ENCODE measurements around the gene HDAC9. TPM values are rescaled to one million over a fixed set of nuclear protein-coding genes. Genes with fewer than 3 reads are reported as not detected.

Gene HDAC9
- total and polyA plus RNA-seq, 12 donors: 2.6 to 23.1 (median 7.5) TPM

GRCh38 chr7:18792871-18793595 is 297.5 kb downstream of the HDAC9 start:
- TF ChIP-seq CTCF (IDR thresholded peaks at IDR 0.05) (no peak), POLR2A (IDR thresholded peaks at IDR 0.05) (no peak)
- DNase-seq: no peak
- no peaks in the 10 kb centered on the region for H3K27me3 ChIP-seq
- intact Hi-C loops (cut with DNase I): no loop called here
- WGBS, 4 donors: 72 to 78% (median 75%) methylated on average over 13 of the region's 13 CpGs
- no peaks in the 10 kb centered on the region for H3K4me1 ChIP-seq (replicated peaks in 1 of 2)
- H3K9me3 ChIP-seq (replicated peaks in 1 of 3): no peaks in the 10 kb centered on the region
- no peak overlapping the region for H3K4me3 ChIP-seq
- no peaks in the 10 kb centered on the region for H3K36me3 ChIP-seq (replicated peaks in 1 of 2)
- H3K27ac ChIP-seq: no peak overlapping the region

GRCh38 chr7:18796216-18796615 is 300.7 kb downstream of the HDAC9 start:
- DNase-seq: no peak
- Histone ChIP-seq H3K4me1 (replicated peaks in 1 of 2) (no peaks in the 10 kb centered on the region), H3K9me3 (replicated peaks in 1 of 3) (no peaks in the 10 kb centered on the region), H3K27me3 (no peaks in the 10 kb centered on the region), H3K36me3 (replicated peaks in 1 of 2) (no peaks in the 10 kb centered on the region), H3K4me3 (no peak overlapping the region), H3K27ac (no peak overlapping the region)
- intact Hi-C loops (cut with DNase I): no loop called here
- TF ChIP-seq CTCF (IDR thresholded peaks at IDR 0.05) (no peak), POLR2A (IDR thresholded peaks at IDR 0.05) (no peak)

GRCh38 chr7:18798088-18798906 is 302.7 kb downstream of the HDAC9 start:
- TF ChIP-seq CTCF (IDR thresholded peaks at IDR 0.05) (no peak), POLR2A (IDR thresholded peaks at IDR 0.05) (no peak)
- 84 to 94% (median 88%) methylated on average over 3 of the region's 3 CpGs for WGBS, 4 donors
- no peaks in the 10 kb centered on the region for H3K4me1 ChIP-seq (replicated peaks in 1 of 2)
- H3K9me3 ChIP-seq (replicated peaks in 1 of 3): no peaks in the 10 kb centered on the region
- no peaks in the 10 kb centered on the region for H3K27me3 ChIP-seq
- H3K36me3 ChIP-seq (replicated peaks in 1 of 2): no peaks in the 10 kb centered on the region
- DNase-seq: no peak
- no peak overlapping the region for H3K27ac ChIP-seq
- H3K4me3 ChIP-seq: no peak overlapping the region
- intact Hi-C loops (cut with DNase I): no loop called here

- Histone ChIP-seq H3K27me3 (no peaks in the 10 kb centered on the region), H3K27ac (no peak overlapping the region), H3K36me3 (replicated peaks in 1 of 2) (no peaks in the 10 kb centered on the region), H3K4me1 (replicated peaks in 1 of 2) (no peaks in the 10 kb centered on the region), H3K9me3 (replicated peaks in 1 of 3) (no peaks in the 10 kb centered on the region), H3K4me3 (no peak overlapping the region)
- TF ChIP-seq CTCF (IDR thresholded peaks at IDR 0.05) (no peak), POLR2A (IDR thresholded peaks at IDR 0.05) (no peak)
- intact Hi-C loops (cut with DNase I): no loop called here
- 95 to 97% (median 96%) methylated on average over 1 of the region's 1 CpG for WGBS, 4 donors
- DNase-seq: no peak
Measured at GRCh38 chr7:18799899-18800298, 304.4 kb downstream of the HDAC9 start.

All from adrenal gland (tissue), 12 donors.